Stimulated activated CD4-positive, alpha-beta T cell treated with anti-CD3 and anti-CD28 coated beads, Interleukin-4, amount 100 ng/mL, for 48 hours (primary cell): ENCODE results near the gene MAPKAPK5.
A peak's percentile ranks its signal among the peaks of the same experiment; 100 is the strongest.
"Not testable (repeated sequence)": the region's sequence is repeated elsewhere in the genome, so short reads cannot be mapped to it uniquely, and the experiment has no call there.

Experiments used
- DNase-seq, 2 donors: peaks; one replicate each; pipeline ENCODE4 v3.0.0-alpha.2; 2020; ENCODE audit warnings: low read depth in 2 of 2

Gene MAPKAPK5, protein sequence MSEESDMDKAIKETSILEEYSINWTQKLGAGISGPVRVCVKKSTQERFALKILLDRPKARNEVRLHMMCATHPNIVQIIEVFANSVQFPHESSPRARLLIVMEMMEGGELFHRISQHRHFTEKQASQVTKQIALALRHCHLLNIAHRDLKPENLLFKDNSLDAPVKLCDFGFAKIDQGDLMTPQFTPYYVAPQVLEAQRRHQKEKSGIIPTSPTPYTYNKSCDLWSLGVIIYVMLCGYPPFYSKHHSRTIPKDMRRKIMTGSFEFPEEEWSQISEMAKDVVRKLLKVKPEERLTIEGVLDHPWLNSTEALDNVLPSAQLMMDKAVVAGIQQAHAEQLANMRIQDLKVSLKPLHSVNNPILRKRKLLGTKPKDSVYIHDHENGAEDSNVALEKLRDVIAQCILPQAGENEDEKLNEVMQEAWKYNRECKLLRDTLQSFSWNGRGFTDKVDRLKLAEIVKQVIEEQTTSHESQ

DNA sequence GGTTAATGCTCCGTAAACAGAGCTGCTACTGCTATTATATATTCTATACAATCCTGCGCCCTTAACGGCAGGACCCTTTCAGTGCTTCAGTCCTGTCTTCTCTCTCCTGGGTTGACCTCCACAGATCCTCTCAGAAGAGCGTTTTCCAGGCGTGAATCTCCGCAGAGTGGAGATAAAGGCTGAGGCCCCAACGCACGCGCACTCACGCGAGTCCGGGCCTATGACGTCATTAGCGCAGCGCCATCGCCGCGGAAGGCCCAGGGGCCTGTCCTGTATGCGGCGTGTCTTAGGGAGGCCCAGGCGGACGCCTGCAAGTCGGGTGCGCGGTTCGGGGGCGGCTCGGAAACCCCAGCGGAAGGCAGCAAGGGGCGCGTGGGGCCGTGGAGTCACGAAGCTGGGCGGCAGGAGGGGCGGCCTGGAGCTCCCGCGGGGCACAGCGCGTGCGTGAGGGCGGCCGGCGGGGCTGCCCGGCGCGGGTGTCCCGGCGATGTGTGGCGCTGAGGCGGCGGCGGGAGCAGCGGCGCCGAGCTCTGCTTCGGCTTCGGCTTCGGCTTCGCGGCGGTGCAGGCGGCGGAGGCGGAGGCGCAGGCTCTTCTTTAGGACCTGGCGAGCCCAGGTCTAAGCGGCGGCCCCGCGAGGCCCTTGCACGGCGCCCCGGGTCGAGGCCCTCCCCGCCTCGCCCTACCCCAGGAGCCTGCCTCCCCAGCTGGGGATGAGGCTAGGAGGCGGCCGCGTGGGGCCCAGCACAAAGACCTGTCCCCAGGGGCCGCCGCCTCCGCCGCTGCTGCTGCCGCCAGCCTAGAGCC, at the start of gene MAPKAPK5:
TSS of gene MAPKAPK5 (plus strand) at position 479 of the 806 bp plus-strand sequence. CDS start 506 bp downstream, outside the sequence.
- peak; percentile 92 to 97 for DNase-seq

DNA sequence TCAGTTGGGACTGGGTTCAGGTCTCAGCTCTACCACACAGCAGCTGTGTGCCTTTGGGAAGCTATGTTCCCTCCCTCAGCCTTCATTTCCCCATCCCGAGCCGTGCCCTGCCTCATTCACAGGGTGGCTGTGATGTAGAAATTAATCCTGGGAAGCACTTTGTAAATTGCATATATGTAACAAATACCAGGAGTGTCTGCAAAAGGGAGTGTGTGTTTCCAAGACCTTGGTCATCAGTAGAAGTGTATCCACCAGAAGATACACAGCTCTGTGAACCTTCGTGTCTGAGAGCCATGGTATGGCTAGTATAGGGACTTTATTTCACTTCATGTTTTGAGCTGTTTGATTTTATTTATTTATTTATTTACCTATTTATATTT, 49.2 kb upstream of the MAPKAPK5 start:
- DNase-seq: no peak

DNA sequence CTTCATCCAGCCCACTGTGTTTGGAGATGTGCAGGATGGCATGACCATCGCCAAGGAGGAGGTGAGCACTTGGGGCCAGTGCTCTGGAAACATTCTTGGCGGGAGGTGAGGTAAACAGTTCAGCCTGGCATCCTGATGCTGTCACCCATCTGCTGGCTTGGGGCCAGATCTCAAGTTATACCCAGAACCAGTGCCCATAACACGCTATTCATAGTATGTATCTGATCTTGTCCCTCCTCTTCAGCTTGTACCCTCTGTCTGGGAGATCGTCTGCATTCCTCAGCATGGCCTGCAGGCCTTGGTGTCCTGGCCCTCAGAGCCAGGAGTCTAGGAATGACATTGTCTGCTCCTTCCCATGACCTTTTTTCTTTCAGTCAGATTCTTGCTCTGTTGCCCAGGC, 43.8 kb upstream of the MAPKAPK5 start:
- no peak for DNase-seq

DNA sequence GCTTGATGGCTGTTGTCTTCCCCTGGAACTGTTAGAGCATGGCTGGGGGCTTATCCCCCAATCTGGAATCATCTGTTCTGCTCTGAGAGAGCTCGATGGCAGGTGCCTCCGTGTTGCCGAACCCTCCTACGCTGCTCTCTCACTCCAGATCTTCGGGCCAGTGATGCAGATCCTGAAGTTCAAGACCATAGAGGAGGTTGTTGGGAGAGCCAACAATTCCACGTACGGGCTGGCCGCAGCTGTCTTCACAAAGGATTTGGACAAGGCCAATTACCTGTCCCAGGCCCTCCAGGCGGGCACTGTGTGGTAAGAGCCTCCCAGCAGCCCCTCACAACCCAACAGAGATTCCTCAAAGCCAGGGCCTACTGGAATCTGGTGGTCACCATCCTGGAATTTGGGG, 42.3 kb upstream of the MAPKAPK5 start:
- no peak for DNase-seq

DNA sequence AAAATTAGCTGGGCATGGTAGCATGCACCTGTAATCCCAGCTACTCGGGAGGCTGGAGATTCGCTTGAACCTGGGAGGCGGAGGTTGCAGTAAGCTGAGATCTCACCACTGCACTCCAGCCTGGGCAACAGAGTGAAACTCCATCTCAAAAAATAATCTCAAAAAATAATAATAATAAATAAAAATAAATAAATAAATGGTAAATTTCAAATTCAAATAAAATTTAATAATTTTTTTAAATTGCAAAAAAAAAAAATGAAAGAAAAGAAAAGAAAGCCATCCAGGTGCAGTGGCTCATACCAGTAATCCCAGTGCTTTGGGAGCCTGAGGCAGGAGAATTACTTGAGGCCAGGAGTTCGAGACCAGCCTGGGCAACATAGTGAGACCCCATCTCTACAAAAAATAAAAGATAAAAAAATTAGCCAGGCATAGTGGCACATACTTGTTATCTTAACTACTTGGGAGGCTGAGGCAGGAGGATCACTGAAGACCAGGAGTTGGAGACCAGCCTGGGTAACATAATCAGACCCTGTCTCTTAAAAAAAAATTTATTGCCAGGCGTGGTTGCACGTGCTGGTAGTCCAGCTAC, 38.9 kb upstream of the MAPKAPK5 start:
- DNase-seq: no peak

DNA sequence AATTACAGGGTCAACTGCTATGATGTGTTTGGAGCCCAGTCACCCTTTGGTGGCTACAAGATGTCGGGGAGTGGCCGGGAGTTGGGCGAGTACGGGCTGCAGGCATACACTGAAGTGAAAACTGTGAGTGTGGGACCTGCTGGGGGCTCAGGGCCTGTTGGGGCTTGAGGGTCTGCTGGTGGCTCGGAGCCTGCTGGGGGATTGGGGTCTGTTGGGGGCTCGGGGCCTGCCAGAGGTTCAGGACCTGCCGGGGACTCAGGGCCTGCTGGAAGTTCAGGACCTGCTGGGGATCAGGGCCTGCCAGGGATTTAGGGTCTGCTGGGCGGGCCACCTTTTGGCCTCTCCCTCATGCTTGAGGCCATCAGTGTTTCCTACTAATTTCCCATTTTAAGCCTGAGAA, 38.2 kb upstream of the MAPKAPK5 start:
- no peak for DNase-seq

DNA sequence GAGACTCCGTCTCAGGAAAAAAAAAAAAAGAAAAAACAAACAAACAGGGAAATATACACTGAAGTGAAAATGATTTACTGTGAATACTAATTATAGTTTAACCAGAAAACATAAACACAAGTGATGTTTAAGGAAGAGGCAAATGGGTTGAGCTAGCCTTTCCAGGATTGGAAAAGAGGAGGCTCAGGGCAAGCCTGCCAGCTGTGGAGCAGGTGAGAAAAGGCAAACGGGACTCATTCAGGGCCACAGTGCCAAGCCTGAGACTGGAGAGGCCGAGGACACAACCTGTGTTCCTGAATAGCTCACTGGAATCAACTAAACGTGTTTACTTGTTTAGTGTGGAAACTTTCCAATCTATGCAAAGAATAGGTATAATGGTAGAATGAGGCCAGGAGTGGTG, 35.7 kb upstream of the MAPKAPK5 start:
- DNase-seq: no peak

DNA sequence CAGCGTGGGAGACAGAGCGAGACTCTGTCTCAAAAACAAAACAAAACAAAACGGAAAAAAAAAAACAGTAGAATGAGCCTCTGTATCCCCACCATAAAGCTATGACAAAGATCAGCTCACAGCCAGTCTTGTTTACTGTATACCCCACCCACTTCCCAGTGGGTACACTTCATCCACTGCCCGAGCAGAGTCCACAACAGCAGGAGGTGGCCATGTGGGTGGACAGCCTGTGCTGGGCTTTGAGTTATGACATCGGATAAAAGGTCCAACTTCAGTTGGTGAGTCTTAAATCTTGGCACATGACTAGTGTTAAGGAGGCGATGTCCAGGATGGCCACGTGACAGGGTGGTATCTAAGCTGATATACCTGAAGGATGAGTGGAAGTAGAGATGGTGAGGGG, 34.8 kb upstream of the MAPKAPK5 start:
- no peak for DNase-seq

DNA sequence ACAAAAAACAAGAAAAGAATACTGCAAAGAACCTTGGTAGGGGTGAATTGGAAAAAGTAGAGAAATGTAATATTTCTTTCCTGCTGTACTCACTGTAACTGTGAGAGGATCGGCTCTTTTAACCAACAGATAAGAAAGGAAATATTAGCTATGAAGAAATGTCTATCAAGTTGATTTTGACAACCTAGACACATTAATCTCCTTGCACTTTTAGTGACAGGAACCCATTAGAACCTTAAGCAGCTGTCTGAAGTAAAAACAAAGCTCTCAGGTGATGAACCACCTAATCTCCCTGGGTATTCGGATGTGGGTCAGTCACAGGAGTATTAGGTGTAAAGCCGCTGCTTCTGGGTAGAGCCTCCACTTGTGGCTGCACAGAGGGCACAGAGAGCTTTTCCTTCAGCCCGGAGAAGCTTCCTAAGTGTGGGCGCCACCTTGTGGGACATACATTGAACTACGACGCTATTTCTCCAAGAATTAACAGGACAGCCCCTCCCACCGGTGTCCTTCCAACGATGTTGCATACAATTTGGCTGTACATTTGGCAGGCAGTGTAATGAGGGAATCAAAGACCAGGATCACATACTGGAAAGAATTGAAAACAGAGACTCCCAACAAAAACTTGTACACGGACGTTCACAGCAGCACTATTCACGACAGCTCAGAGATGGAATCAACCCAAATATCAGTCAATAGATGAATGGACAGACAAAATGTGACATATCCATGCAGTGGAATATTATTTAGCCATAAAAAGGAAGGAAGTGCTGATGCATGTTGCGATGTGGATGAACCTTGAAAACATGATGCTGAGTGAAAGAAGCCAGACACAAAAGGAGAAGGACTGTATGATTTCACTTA, 28.9 kb upstream of the MAPKAPK5 start:
- peak; percentile 54 to 55 for DNase-seq

DNA sequence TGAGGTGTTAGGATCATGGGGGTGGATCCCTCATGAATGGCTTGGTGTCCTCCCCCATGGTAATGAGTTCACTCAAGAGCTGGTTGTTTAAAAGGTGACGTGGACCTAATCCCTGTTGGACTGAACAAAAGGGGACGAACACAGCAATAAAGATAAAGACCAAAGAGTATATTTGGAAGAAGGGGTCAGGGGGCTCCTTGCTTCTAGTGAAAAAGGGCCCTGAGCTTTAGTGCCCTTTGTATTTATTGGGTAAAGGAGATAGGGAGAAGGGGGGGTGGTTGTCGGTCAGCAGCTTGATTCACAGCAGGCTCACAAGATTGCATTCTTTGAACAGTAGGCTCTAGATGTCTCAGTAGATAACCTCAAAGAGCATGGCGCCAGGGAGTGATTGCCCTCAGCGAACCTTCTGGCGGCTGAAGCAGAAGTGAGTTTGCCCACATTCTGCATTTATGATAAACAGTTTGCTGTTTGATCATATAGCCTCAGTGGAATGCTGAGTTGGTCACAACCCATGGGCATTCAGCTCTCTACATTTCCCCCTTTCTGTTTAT, 25.9 kb upstream of the MAPKAPK5 start:
- no peak for DNase-seq

DNA sequence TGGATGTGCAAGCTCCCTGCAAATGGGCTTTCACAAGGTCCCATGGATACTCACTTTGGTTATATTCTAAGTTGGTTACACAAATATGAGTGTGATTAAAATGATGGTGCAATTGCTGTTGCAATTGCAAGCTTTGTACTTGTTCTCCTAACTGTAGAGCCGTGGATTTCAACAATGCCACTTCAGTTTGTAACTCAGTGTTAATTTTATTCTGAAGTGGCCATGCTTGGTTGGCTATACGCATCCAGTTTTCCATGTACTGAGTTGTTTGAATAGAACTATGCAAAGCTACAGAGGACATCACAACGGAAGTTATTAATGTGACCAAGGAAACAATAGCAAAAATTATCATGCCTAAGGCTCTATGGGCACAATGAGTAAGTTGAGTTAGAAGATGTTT, 25.1 kb upstream of the MAPKAPK5 start:
- not testable (repeated sequence) for DNase-seq

DNA sequence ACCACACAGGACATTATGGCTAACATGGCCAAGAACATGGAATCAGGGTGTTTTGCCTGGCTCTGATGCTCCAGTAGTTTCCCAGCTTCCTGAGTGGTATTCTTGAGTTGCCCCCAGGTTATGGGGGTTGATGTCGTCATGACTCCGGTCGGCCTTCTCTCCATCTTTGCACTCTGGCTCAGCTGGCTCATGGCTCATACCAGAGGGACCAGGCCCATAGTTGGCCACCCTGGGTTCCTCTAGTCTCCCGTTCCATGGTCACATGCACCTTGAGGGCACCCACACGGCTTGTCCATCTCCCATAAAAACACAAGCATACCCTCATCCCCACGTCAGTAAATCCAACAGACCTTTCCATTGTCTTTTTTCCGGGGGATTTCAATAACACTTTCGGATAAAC, 23.7 kb upstream of the MAPKAPK5 start:
- no peak for DNase-seq

DNA sequence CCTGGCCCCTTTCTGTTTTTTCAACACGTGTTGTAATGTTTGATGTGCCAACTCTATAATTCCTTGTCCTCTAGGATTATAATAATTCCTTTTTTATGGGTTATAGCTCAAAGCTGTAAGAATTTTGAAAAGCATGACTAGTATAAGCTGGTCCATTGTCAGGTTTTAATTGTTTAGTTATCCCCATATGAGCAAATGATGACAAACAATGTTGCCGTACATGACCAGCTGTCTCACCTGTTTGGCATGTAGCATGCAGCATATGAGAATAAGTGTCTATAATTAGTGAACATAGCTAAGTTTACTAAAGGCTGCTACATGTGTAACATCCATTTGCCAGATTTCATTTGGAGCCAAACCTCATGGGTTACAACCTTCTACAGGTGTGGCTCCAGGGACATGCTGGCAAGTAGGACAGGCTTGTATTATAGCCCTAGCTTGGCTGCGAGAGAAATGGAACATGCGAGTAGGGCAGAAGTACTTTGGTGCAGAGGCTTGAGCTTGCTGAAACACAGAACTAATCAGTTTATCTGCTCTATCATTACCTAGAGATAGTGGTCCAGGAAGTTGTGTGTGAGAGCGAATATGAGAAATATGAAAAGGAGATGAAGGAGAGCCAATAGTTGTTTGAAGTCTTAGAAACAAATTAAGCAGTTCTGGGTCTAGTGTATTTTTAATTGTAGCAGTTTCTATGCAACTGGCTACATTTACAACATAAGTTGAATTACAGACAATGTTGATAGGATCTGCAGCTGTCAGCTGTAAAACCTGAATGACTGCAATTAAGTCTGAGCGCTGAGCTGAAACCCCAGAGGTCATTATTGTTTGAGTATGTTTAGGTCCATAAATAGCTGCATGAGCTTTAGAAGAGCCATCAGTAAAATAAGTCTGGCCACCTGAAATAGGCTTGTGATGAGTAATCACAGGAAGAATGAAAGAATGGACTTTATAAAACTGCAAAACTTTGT, 22.6 kb upstream of the MAPKAPK5 start:
- no peak for DNase-seq

DNA sequence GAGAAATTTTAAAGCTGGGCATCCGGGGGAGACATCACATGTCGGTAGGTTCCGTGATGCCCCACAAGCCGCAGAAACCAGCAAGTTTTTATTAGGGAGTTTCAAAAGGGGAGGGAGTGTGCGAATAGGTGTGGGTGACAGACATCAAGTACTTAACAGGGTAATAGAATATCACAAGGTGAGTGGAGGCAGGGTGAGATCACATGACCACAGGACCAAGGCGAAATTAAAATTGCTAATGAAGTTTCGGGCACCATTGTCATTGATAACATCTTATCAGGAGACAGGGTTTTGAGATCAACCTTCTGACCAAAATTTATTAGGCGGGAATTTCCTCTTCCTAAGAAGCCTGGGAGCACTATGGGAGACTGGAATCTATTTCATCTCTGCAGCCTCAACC, 21.2 kb upstream of the MAPKAPK5 start:
- not testable (repeated sequence) for DNase-seq

DNA sequence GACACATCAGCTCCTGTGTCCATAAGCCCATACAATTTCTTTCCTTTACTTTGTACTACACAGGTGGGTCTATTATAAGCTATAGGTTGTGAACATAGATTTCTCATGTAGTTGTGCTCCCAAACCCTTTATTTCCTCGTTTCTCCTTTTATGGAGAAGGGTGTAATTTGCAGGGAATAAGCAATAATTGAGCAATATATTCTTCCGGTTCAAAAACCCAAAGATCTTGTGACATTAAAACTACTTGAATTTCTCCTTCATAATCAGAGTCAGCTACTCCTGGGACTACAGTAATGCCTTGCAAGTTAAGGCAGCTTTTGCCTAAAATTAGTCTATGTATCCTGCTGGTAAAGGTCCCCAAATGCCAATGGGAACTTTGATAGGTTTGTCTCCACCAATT, 19.1 kb upstream of the MAPKAPK5 start:
- DNase-seq: no peak

DNA sequence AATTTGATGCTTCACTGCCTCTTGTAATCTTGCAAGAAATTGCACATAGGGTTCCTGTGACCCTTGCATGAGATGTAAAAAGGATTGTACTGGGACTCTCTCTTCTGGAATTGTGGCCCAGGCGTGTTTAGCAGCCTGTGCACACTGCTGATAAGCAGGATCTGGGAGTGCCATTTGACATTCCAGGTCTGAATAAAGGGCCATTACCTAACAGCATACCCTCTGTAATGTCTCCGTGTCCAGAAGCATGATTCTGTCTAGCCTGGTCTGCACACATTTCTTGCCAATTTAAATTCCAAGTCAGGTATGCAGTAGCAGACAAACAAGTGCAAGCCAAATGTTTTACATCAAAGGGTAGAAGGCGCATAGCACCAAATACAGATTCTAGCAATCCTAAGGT, 18.1 kb upstream of the MAPKAPK5 start:
- DNase-seq: no peak

DNA sequence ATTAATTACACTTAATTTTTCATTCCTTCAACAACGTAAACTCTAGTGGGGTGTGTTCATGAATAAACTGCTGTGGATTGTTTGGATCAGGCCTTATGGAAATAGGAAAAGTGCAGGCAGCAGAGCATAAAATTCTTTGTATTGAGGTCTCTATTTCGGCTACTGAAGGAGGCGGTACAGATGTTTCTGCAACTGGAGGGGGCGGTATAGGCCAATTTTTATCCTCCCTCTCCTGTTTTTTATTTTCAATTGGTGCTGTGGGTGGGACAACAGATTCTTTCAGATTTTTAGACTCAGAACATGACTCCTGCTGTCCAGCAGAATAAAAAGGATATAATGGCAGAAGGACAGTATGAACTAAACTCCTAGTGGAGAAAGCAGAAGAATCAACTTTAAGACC, 17.7 kb upstream of the MAPKAPK5 start:
- not testable (repeated sequence) for DNase-seq

DNA sequence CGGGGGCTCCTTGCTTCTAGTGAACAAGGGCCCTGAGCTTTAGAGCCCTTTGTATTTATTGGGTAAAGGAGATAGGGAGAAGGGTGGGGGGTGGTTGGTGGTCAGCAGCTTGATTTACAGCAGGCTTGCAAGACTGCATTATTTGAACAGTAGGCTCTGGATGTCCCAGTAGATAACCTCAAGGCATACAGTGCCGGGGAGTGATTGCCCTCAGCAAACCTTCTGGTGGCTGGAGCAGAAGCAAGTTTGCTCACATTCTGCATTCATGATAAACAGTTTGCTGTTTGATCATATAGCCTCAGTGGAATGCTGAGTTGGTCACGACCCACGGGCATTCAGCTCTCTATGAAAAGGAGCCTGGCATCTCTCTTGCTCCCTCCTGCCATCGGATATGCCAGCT, 16.5 kb upstream of the MAPKAPK5 start:
- DNase-seq: no peak

DNA sequence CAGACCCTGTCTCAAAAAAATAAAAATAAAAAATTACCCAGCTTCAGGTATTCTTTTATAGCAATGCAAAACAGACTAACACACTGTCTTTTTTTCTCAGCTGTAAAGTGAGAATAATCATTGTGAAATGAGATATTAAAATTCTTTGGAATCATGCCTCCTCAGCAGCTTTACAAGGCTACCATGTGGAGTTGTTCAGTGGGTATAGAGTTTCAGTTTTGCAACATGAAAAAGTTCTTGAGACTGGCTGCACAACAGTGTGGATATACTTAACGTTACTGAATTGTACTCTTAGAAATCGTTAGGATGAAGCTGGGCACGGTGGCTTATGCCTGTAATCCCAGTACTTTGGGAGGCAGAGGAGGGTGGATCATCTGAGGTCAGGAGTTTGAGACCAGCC, 15.7 kb upstream of the MAPKAPK5 start:
- DNase-seq: no peak

DNA sequence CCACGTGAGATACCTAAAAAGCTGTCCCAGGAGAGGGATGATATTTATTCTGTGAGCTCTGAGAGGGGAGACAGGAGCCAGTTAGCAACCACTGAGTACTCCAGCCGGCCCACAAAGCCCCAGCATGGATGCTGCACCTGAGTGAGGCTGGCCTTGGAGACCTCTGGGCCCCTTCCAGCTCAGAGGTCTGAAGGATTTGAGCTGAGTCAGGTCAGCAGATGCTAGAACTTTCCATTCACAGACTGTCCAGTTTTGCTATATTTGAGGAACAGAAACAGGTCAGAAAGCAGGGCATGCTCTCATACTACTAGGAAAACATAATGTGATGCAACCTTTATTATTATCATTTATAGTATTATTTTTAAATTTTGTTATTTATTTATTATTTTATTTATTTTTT, 15.0 kb upstream of the MAPKAPK5 start:
- no peak for DNase-seq
